ENCODE measurements around the gene MAFF. TPM values are rescaled to one million over a fixed set of nuclear protein-coding genes. Genes with fewer than 3 reads are reported as not detected.

MAFF gene
- total and polyA plus RNA-seq, 9 of the 15 experiments (the other 6 are each of a cell fraction or from before 2014, with no cell fraction given): 0.51 to 8.0 (median 5.4) TPM

DNA sequence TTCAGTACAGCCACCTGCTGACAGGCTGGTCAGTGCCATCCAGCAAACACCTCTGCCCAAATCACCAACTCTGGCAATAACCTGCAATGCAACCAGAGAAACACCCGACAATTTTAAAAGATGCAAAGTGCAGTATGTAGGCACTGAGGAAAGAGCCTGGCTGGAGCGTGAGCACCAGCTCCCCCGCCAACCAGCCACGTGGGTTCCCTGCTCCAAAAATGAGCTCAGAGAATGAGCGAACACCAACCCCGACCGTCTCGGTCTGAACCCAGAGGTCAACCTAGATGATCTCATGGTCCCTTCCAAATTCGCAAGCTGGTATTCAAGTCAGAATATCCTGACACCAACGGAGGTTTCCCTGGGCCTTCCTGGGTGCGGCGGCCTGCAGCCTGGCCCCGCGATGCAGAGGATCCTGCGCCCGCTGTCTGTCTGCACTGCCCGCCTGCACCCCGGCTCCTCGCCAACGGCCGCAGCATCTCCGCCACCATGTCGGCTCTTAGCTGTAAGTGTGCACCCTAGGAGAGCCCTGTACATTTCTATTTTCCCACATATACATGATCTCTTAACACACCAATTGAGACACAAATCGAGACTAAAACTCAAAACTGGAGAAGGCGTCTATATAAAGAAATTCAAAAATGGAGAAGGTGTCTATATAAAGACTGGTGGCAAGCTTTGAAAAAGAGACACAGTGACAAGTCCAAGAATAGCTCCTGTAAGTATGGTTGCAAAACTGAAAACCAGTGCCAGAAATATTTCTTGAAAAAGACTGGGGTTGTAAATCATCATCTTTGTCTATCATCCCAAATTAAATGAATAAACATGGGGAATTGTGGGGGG, 48.2 kb downstream of the MAFF start:
- H3K27me3 ChIP-seq (ENCODE audit: control insufficient read depth in 2 of 2, insufficient read depth in 2 of 2, low read length in 2 of 2): no peaks in the 10 kb centered on the region
- WGBS (ENCODE audit: insufficient coverage, low coverage, missing lambda C conversion rate): 94% methylated on average over 18 of the region's 25 CpGs
- no peak overlapping the region; a peak in 1 of 4 replicates for H3K9ac ChIP-seq (ENCODE audit: insufficient read depth in 1 of 2, low read depth in 2 of 2, low read length in 2 of 2)
- CTCF ChIA-PET (ENCODE audit: low intra/inter-chr PET ratio): no interaction called here
- POLR2A ChIA-PET: interaction anchor here (1.0 kb wide), 1 partner anchor 8 kb away, joined by 3 read pairs; no protein-coding TSS in a partner anchor
- no peak overlapping the region for H3K4me2 ChIP-seq (ENCODE audit: insufficient read depth, low read length)
- no TSS peak for BruUV-seq (replicated peaks)
- H3K4me1 ChIP-seq (replicated peaks in 1 of 2; ENCODE audit: control insufficient read depth in 2 of 2, insufficient read depth in 2 of 2, low read length in 2 of 2): peaks cover 0 to 4% of the 10 kb centered on the region in 2 experiments; a peak in 1 of 5 replicates
- H3K4me3 ChIP-seq: no peak overlapping the region
- H2AFZ ChIP-seq (ENCODE audit: low read depth, low read length): no peak overlapping the region
- in situ Hi-C loops (cut with MboI): no loop called here
- H3K27ac ChIP-seq (ENCODE audit: extremely low read depth, low read depth, low read length): no peak overlapping the region
- H3K9me1 ChIP-seq (ENCODE audit: control insufficient read depth, insufficient read depth, low read length): no peaks in the 10 kb centered on the region
- no peak for DNase-seq (ENCODE audit: extremely low read depth in 1 of 4, low spot score in 3 of 4)
- no peak for ATAC-seq
- H3K36me3 ChIP-seq (ENCODE audit: control insufficient read depth, insufficient read depth, low read length): peaks cover 16% of the 10 kb centered on the region; the same call in 1 of the 3 replicates
- H4K20me1 ChIP-seq (replicated peaks; ENCODE audit: control insufficient read depth, insufficient read depth, low read length): 0 out of 2 replicates have a peak, but pooled peaks cover 7% of the 10 kb centered on the region
- intact Hi-C loops (cut with micrococcal nuclease): no loop called here
- no peak for FAIRE-seq
- no peaks in the 10 kb centered on the region for H3K9me3 ChIP-seq (replicated peaks; ENCODE audit: control insufficient read depth, insufficient read depth, low read depth, low read length)
- no peaks in the 10 kb centered on the region; the same call in 2 of the 3 replicates for H3K79me2 ChIP-seq (ENCODE audit: control insufficient read depth, insufficient read depth, low read length)
- TF ChIP-seq FOXK2 (conservative IDR thresholded peaks at IDR 0.05 in 1 of 2, IDR thresholded peaks at IDR 0.05 in 1 of 2; ENCODE audit: low read depth in 2 of 2) (no peak), SREBF2 (CRISPR knock-in tag; IDR thresholded peaks at IDR 0.05) (no peak)

DNA sequence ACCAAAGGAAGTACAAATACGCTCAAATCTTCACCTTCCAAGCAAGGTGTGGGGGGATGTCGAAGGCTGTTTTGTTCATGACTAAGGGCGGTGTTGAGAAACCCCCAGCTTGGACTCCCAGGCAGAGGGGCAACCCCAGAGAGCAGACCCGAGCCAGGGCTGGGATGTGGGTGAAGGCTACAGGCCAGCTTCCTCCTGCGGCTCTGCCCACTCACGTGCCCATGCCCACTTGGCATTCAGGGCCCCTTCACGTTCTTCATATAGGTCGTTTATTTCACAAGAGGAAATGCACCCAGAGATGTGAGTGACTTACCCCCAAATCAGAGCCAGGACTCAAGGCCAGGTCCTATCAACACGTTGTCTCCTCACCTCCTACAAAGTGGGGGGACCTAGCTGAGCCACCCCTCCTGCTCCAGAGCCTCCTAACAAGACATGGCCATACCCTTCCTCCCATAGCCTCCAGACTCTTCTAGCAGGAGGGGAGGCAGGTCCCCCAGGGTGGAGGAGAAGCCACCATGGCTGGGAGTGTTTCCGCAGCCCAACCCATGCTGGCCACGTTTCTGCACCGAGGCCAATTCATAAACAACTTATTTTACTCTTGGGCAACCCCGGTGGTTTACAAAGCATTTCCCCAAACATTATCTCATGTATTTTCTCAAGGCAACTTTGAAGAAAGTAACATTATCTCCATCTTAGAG, 49.0 kb downstream of the MAFF start:
- in situ Hi-C loops (cut with MboI): no loop called here
- H3K27me3 ChIP-seq (ENCODE audit: control insufficient read depth in 2 of 2, insufficient read depth in 2 of 2, low read length in 2 of 2): no peaks in the 10 kb centered on the region
- no peak overlapping the region for H2AFZ ChIP-seq (ENCODE audit: low read depth, low read length)
- no TSS peak for BruUV-seq (replicated peaks)
- H3K4me2 ChIP-seq (ENCODE audit: insufficient read depth, low read length): no peak overlapping the region
- no peak for ATAC-seq
- no peak overlapping the region for H3K4me3 ChIP-seq
- 0 out of 2 replicates have a peak, but pooled peaks cover 7% of the 10 kb centered on the region for H4K20me1 ChIP-seq (replicated peaks; ENCODE audit: control insufficient read depth, insufficient read depth, low read length)
- no peak overlapping the region for H3K9ac ChIP-seq (ENCODE audit: insufficient read depth in 1 of 2, low read depth in 2 of 2, low read length in 2 of 2)
- H3K9me1 ChIP-seq (ENCODE audit: control insufficient read depth, insufficient read depth, low read length): no peaks in the 10 kb centered on the region
- H3K4me1 ChIP-seq (replicated peaks in 1 of 2; ENCODE audit: control insufficient read depth in 2 of 2, insufficient read depth in 2 of 2, low read length in 2 of 2): peaks cover 0 to 4% of the 10 kb centered on the region in 2 experiments; a peak in 1 of 5 replicates
- H3K9me3 ChIP-seq (replicated peaks; ENCODE audit: control insufficient read depth, insufficient read depth, low read depth, low read length): no peaks in the 10 kb centered on the region
- no peak overlapping the region for H3K27ac ChIP-seq (ENCODE audit: extremely low read depth, low read depth, low read length)
- H3K36me3 ChIP-seq (ENCODE audit: control insufficient read depth, insufficient read depth, low read length): peaks cover 16% of the 10 kb centered on the region; the same call in 1 of the 3 replicates
- CTCF ChIA-PET (ENCODE audit: low intra/inter-chr PET ratio): no interaction called here
- H3K79me2 ChIP-seq (ENCODE audit: control insufficient read depth, insufficient read depth, low read length): peaks cover 5% of the 10 kb centered on the region; the same call in 2 of the 3 replicates
- WGBS (ENCODE audit: insufficient coverage, low coverage, missing lambda C conversion rate): 69% methylated on average over 12 of the region's 13 CpGs
- no peak for DNase-seq (ENCODE audit: extremely low read depth in 1 of 4, low spot score in 3 of 4)
- POLR2A ChIA-PET: interaction anchor here (1.0 kb wide), 1 partner anchor 8 kb away, joined by 3 read pairs; no protein-coding TSS in a partner anchor
- no peak for FAIRE-seq
- intact Hi-C loops (cut with micrococcal nuclease): no loop called here
- TF ChIP-seq PURB (CRISPR knock-in tag; IDR thresholded peaks at IDR 0.05; ENCODE audit: low read depth) (no peak), ETV1 (tag; conservative IDR thresholded peaks at IDR 0.05; ENCODE audit: low read depth) (no peak), NFIC (IDR thresholded peaks at IDR 0.05) (no peak), MEIS2 (IDR thresholded peaks at IDR 0.05; ENCODE audit: partially characterized antibody) (no peak)
- TF ChIP-seq, protein P1, sequence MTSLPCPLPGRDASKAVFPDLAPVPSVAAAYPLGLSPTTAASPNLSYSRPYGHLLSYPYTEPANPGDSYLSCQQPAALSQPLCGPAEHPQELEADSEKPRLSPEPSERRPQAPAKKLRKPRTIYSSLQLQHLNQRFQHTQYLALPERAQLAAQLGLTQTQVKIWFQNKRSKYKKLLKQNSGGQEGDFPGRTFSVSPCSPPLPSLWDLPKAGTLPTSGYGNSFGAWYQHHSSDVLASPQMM (CRISPR knock-in tag; IDR thresholded peaks at IDR 0.05): no peak
- TF ChIP-seq, protein P2, sequence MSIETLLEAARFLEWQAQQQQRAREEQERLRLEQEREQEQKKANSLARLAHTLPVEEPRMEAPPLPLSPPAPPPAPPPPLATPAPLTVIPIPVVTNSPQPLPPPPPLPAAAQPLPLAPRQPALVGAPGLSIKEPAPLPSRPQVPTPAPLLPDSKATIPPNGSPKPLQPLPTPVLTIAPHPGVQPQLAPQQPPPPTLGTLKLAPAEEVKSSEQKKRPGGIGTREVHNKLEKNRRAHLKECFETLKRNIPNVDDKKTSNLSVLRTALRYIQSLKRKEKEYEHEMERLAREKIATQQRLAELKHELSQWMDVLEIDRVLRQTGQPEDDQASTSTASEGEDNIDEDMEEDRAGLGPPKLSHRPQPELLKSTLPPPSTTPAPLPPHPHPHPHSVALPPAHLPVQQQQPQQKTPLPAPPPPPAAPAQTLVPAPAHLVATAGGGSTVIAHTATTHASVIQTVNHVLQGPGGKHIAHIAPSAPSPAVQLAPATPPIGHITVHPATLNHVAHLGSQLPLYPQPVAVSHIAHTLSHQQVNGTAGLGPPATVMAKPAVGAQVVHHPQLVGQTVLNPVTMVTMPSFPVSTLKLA (conservative IDR thresholded peaks at IDR 0.05): no peak
